HEK293 (cell line): Measurements from ENCODE around the gene DNASE1L3.

Experiments used
- CTCF ChIA-PET: fragments of 350-600 bp; formaldehyde crosslinking; extraction: SDS; loops from one replicate; lab custom pipeline; 2021; ENCODE audit warnings: antibody characterized with exemption; lab: Yijun Ruan, JAX
- POLR2A ChIA-PET: fragments of 300-600 bp; formaldehyde crosslinking; extraction: SDS; loops from one replicate; lab custom pipeline; 2020; ENCODE audit warnings: antibody characterized with exemption, inconsistent platforms; lab: Yijun Ruan, JAX
- H3K27ac ChIP-seq: fragments of 200-500 bp; sonication (Bioruptor generic); 2 replicates; pipeline ENCODE4 v1.5.1; 2014; ENCODE audit warnings: low read depth, low read length, control low read depth, inconsistent platforms; ENCODE audit errors: extremely low read depth
- H3K36me3 ChIP-seq, 2 experiments: fragments of 200-500 bp in 1 of 2; sonication (Bioruptor generic) in 1 of 2; 1 replicate in 1 of 2; 2 replicates in 1 of 2; pipeline ENCODE4 v1.5.1; 2014 to 2017; ENCODE audit warnings: inconsistent platforms in 2 of 2, low read length in 2 of 2; ENCODE audit not compliant: control insufficient read depth in 2 of 2, insufficient read depth in 1 of 2
- H3K4me1 ChIP-seq: fragments of 200-500 bp; sonication (Bioruptor generic); 2 replicates; pipeline ENCODE4 v1.5.1; 2014; ENCODE audit warnings: mild to moderate bottlenecking, low read length, inconsistent platforms; ENCODE audit not compliant: control insufficient read depth, insufficient read depth
- H3K4me3 ChIP-seq: 2 replicates; pipeline ENCODE4 v1.5.1; 2011; ENCODE audit warnings: low read depth, mild to moderate bottlenecking, control low read depth, low read length, moderate library complexity
- H3K9me3 ChIP-seq: fragments of 200-500 bp; sonication (Bioruptor generic); 2 replicates; pipeline ENCODE4 v1.5.1; 2014; ENCODE audit warnings: low read depth, low read length, inconsistent platforms; ENCODE audit not compliant: control insufficient read depth, insufficient read depth
- IKZF3 ChIP-seq: fragments of 450-650 bp; IDR thresholded peaks from 2 replicates; pipeline ENCODE4 v1.5.0; 2018; ENCODE audit warnings: missing biosample characterization, mild to moderate bottlenecking, missing genetic modification characterization, moderate library complexity
- KLF10 ChIP-seq: fragments of 450-650 bp; IDR thresholded peaks from 2 replicates; pipeline ENCODE4 v1.5.1; 2018; ENCODE audit warnings: missing biosample characterization, mild to moderate bottlenecking, missing genetic modification characterization
- MYNN ChIP-seq: fragments of 450-650 bp; formaldehyde crosslinking; IDR thresholded peaks from 2 replicates; pipeline ENCODE4 v1.5.1; 2016; ENCODE audit warnings: missing biosample characterization, missing genetic modification characterization, borderline replicate concordance
- OSR2 ChIP-seq: fragments of 450-650 bp; formaldehyde crosslinking; IDR thresholded peaks from 2 replicates; pipeline ENCODE4 v1.5.1; 2016; ENCODE audit warnings: missing biosample characterization, missing genetic modification characterization
- PRDM4 ChIP-seq: fragments of 450-650 bp; formaldehyde crosslinking; IDR thresholded peaks from 2 replicates; pipeline ENCODE4 v1.5.1; 2017; ENCODE audit warnings: missing biosample characterization, missing genetic modification characterization
- SP3 ChIP-seq: fragments of 450-650 bp; formaldehyde crosslinking; IDR thresholded peaks from 2 replicates; pipeline ENCODE4 v1.5.1; 2016; ENCODE audit warnings: missing biosample characterization, missing genetic modification characterization
- YY1 ChIP-seq: fragments of 450-650 bp; formaldehyde crosslinking; IDR thresholded peaks from 2 replicates; pipeline ENCODE4 v1.5.1; 2018; ENCODE audit warnings: missing biosample characterization, missing genetic modification characterization
- YY2 ChIP-seq: fragments of 450-650 bp; formaldehyde crosslinking; IDR thresholded peaks from 2 replicates; pipeline ENCODE4 v1.5.1; 2016; ENCODE audit warnings: missing biosample characterization, missing genetic modification characterization
- ZBTB8A ChIP-seq: fragments of 450-650 bp; formaldehyde crosslinking; IDR thresholded peaks from 2 replicates; pipeline ENCODE4 v1.5.1; 2016; ENCODE audit warnings: missing biosample characterization, missing genetic modification characterization
- ZIC2 ChIP-seq: fragments of 450-650 bp; formaldehyde crosslinking; IDR thresholded peaks from 2 replicates; pipeline ENCODE4 v1.5.1; 2016; ENCODE audit warnings: missing biosample characterization, missing genetic modification characterization
- ZNF132 ChIP-seq: fragments of 450-650 bp; formaldehyde crosslinking; IDR thresholded peaks from 2 replicates; pipeline ENCODE4 v1.5.1; 2017; ENCODE audit warnings: missing biosample characterization, missing genetic modification characterization, borderline replicate concordance
- ZNF214 ChIP-seq: fragments of 450-650 bp; formaldehyde crosslinking; IDR thresholded peaks from 2 replicates; pipeline ENCODE4 v1.5.1; 2017; ENCODE audit warnings: missing biosample characterization, mild to moderate bottlenecking, missing genetic modification characterization, borderline replicate concordance
- ZNF488 ChIP-seq: fragments of 450-650 bp; formaldehyde crosslinking; IDR thresholded peaks from 2 replicates; pipeline ENCODE4 v1.5.1; 2016; ENCODE audit warnings: missing biosample characterization, missing genetic modification characterization
- ZNF514 ChIP-seq: fragments of 450-650 bp; formaldehyde crosslinking; IDR thresholded peaks from 2 replicates; pipeline ENCODE4 v1.5.1; 2016; ENCODE audit warnings: missing biosample characterization, missing genetic modification characterization
- ZNF521 ChIP-seq: fragments of 450-650 bp; formaldehyde crosslinking; IDR thresholded peaks from 2 replicates; pipeline ENCODE4 v1.5.1; 2017; ENCODE audit warnings: missing biosample characterization, mild to moderate bottlenecking, missing genetic modification characterization
- ZNF549 ChIP-seq: fragments of 450-650 bp; IDR thresholded peaks from 2 replicates; pipeline ENCODE4 v1.5.1; 2018; ENCODE audit warnings: missing biosample characterization, missing genetic modification characterization, mild to moderate bottlenecking, inconsistent platforms, moderate library complexity
- ZNF555 ChIP-seq: fragments of 450-650 bp; formaldehyde crosslinking; conservative IDR thresholded peaks from 2 replicates; pipeline ENCODE4 v1.5.1; 2017; ENCODE audit warnings: missing biosample characterization, mild to moderate bottlenecking, missing genetic modification characterization, inconsistent platforms
- ZNF621 ChIP-seq: fragments of 450-650 bp; formaldehyde crosslinking; IDR thresholded peaks from 2 replicates; pipeline ENCODE4 v1.5.1; 2017; ENCODE audit warnings: missing biosample characterization, missing genetic modification characterization
- ZNF791 ChIP-seq: fragments of 450-650 bp; formaldehyde crosslinking; IDR thresholded peaks from 2 replicates; pipeline ENCODE4 v1.5.1; 2016; ENCODE audit warnings: missing biosample characterization, missing genetic modification characterization
- ZNF843 ChIP-seq: fragments of 450-650 bp; formaldehyde crosslinking; IDR thresholded peaks from 2 replicates; pipeline ENCODE4 v1.5.1; 2016; ENCODE audit warnings: missing biosample characterization, missing genetic modification characterization
- TF ChIP-seq, protein P1 (sequence below): fragments of 450-650 bp; formaldehyde crosslinking; IDR thresholded peaks from 2 replicates; pipeline ENCODE4 v1.5.1; 2016; ENCODE audit warnings: missing biosample characterization, missing genetic modification characterization, borderline replicate concordance
- TF ChIP-seq, protein P2 (sequence below): fragments of 450-650 bp; formaldehyde crosslinking; IDR thresholded peaks from 2 replicates; pipeline ENCODE4 v1.5.1; 2016; ENCODE audit warnings: missing biosample characterization, missing genetic modification characterization
- TF ChIP-seq, protein P3 (sequence below): fragments of 450-650 bp; formaldehyde crosslinking; IDR thresholded peaks from 2 replicates; pipeline ENCODE4 v1.5.0; 2017; ENCODE audit warnings: missing biosample characterization, missing genetic modification characterization, borderline replicate concordance
- TF ChIP-seq, protein P4 (sequence below): fragments of 450-650 bp; formaldehyde crosslinking; IDR thresholded peaks from 2 replicates; pipeline ENCODE4; 2016; ENCODE audit warnings: missing biosample characterization, missing genetic modification characterization

The DNASE1L3 gene

GRCh38 chr3:58235970-58236369, 25.2 kb upstream of the DNASE1L3 start:
- ChIA-PET CTCF (no interaction called here), POLR2A (no interaction called here)

GRCh38 chr3:58234516-58234931, 23.8 kb upstream of the DNASE1L3 start:
- ChIA-PET POLR2A (no interaction called here), CTCF (interaction anchor here (1.0 to 1.9 kb wide), 4 partner anchors 9 to 72 kb away, joined by 4 to 6 read pairs (median 5); partner anchors contain the start of genes HTD2 and RPP14)
- Histone ChIP-seq H3K4me3 (no peak overlapping the region), H3K36me3 (no peaks in the 10 kb centered on the region), H3K4me1 (peaks cover 2% of the 10 kb centered on the region; the same call in 1 of the 2 replicates), H3K27ac (no peak overlapping the region), H3K9me3 (no peaks in the 10 kb centered on the region)
- TF ChIP-seq OSR2 (tag by site-specific recombination) (no peak; the same call in 1 of the 2 replicates), ZNF214 (no peak), ZNF843 (tag by site-specific recombination) (no peak), SP3 (tag by site-specific recombination) (no peak), ZNF555 (tag by site-specific recombination) (no peak), ZNF521 (tag by site-specific recombination) (no peak), ZNF488 (tag by site-specific recombination) (no peak), IKZF3 (tag by site-specific recombination) (peak; percentile 26; the same call in 1 of the 2 replicates)
- TF ChIP-seq, protein P1, sequence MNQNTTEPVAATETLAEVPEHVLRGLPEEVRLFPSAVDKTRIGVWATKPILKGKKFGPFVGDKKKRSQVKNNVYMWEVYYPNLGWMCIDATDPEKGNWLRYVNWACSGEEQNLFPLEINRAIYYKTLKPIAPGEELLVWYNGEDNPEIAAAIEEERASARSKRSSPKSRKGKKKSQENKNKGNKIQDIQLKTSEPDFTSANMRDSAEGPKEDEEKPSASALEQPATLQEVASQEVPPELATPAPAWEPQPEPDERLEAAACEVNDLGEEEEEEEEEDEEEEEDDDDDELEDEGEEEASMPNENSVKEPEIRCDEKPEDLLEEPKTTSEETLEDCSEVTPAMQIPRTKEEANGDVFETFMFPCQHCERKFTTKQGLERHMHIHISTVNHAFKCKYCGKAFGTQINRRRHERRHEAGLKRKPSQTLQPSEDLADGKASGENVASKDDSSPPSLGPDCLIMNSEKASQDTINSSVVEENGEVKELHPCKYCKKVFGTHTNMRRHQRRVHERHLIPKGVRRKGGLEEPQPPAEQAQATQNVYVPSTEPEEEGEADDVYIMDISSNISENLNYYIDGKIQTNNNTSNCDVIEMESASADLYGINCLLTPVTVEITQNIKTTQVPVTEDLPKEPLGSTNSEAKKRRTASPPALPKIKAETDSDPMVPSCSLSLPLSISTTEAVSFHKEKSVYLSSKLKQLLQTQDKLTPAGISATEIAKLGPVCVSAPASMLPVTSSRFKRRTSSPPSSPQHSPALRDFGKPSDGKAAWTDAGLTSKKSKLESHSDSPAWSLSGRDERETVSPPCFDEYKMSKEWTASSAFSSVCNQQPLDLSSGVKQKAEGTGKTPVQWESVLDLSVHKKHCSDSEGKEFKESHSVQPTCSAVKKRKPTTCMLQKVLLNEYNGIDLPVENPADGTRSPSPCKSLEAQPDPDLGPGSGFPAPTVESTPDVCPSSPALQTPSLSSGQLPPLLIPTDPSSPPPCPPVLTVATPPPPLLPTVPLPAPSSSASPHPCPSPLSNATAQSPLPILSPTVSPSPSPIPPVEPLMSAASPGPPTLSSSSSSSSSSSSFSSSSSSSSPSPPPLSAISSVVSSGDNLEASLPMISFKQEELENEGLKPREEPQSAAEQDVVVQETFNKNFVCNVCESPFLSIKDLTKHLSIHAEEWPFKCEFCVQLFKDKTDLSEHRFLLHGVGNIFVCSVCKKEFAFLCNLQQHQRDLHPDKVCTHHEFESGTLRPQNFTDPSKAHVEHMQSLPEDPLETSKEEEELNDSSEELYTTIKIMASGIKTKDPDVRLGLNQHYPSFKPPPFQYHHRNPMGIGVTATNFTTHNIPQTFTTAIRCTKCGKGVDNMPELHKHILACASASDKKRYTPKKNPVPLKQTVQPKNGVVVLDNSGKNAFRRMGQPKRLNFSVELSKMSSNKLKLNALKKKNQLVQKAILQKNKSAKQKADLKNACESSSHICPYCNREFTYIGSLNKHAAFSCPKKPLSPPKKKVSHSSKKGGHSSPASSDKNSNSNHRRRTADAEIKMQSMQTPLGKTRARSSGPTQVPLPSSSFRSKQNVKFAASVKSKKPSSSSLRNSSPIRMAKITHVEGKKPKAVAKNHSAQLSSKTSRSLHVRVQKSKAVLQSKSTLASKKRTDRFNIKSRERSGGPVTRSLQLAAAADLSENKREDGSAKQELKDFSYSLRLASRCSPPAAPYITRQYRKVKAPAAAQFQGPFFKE = no peak

More at GRCh38 chr3:58235970-58236369, 25.2 kb upstream of the DNASE1L3 start:
- Histone ChIP-seq H3K4me3 (no peak overlapping the region), H3K4me1 (peaks cover 2% of the 10 kb centered on the region; the same call in 1 of the 2 replicates), H3K27ac (no peak overlapping the region), H3K9me3 (no peaks in the 10 kb centered on the region)
- TF ChIP-seq, protein P2, sequence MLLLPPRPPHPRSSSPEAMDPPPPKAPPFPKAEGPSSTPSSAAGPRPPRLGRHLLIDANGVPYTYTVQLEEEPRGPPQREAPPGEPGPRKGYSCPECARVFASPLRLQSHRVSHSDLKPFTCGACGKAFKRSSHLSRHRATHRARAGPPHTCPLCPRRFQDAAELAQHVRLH = no peak
- TF ChIP-seq, protein P3, sequence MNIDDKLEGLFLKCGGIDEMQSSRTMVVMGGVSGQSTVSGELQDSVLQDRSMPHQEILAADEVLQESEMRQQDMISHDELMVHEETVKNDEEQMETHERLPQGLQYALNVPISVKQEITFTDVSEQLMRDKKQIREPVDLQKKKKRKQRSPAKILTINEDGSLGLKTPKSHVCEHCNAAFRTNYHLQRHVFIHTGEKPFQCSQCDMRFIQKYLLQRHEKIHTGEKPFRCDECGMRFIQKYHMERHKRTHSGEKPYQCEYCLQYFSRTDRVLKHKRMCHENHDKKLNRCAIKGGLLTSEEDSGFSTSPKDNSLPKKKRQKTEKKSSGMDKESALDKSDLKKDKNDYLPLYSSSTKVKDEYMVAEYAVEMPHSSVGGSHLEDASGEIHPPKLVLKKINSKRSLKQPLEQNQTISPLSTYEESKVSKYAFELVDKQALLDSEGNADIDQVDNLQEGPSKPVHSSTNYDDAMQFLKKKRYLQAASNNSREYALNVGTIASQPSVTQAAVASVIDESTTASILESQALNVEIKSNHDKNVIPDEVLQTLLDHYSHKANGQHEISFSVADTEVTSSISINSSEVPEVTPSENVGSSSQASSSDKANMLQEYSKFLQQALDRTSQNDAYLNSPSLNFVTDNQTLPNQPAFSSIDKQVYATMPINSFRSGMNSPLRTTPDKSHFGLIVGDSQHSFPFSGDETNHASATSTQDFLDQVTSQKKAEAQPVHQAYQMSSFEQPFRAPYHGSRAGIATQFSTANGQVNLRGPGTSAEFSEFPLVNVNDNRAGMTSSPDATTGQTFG (tag by site-specific recombination) = no peak
- TF ChIP-seq, protein P4, sequence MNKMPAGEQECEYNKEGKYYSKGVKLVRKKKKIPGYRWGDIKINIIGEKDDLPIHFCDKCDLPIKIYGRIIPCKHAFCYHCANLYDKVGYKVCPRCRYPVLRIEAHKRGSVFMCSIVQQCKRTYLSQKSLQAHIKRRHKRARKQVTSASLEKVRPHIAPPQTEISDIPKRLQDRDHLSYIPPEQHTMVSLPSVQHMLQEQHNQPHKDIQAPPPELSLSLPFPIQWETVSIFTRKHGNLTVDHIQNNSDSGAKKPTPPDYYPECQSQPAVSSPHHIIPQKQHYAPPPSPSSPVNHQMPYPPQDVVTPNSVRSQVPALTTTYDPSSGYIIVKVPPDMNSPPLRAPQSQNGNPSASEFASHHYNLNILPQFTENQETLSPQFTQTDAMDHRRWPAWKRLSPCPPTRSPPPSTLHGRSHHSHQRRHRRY (tag by site-specific recombination) = no peak
- TF ChIP-seq YY2 (tag by site-specific recombination) (no peak), ZNF514 (no peak), ZNF549 (tag by site-specific recombination) (no peak), ZNF791 (tag by site-specific recombination) (no peak), ZBTB8A (no peak), ZNF132 (tag by site-specific recombination) (no peak), ZIC2 (no peak), ZNF214 (no peak), KLF10 (tag by site-specific recombination) (no peak), PRDM4 (tag by site-specific recombination) (no peak), YY1 (tag by site-specific recombination) (no peak), MYNN (no peak), ZNF621 (tag by site-specific recombination) (no peak)
- TF ChIP-seq, all 188 proteins: peak for 0
- no peaks in the 10 kb centered on the region for H3K36me3 ChIP-seq
